Fibroblast of lung (primary cell): ENCODE results near the gene PPP1R11. TPM values are rescaled to one million over a fixed set of nuclear protein-coding genes. Genes with fewer than 3 reads are reported as not detected.

ENCODE experiments used
- DNase-seq, 2 donors: peaks; one replicate each; pipeline versions ENCODE4 v3.0.0 to v3.0.0-alpha.2; 2010; ENCODE audit warnings: low read depth in 2 of 2
- H2AFZ ChIP-seq: 2 replicates; pipeline ENCODE4 v1.5.1; 2012; ENCODE audit warnings: low read length, control low read depth, inconsistent platforms
- H3K27ac ChIP-seq: 2 replicates; pipeline ENCODE4 v1.5.1; 2011; ENCODE audit warnings: low read length, control low read depth; ENCODE audit not compliant: insufficient read depth
- H3K27me3 ChIP-seq: 2 replicates; pipeline ENCODE4 v1.5.1; 2011; ENCODE audit warnings: mild to moderate bottlenecking, low read length; ENCODE audit not compliant: control insufficient read depth, insufficient read depth
- H3K36me3 ChIP-seq: 2 replicates; pipeline ENCODE4 v1.5.1; 2011; ENCODE audit warnings: low read length; ENCODE audit not compliant: control insufficient read depth, insufficient read depth
- H3K4me1 ChIP-seq: 2 replicates; pipeline ENCODE4 v1.5.1; 2011; ENCODE audit warnings: low read length; ENCODE audit not compliant: control insufficient read depth, insufficient read depth; ENCODE audit errors: extremely low read depth
- H3K4me2 ChIP-seq: 2 replicates; pipeline ENCODE4 v1.5.1; 2011; ENCODE audit warnings: low read length, control low read depth; ENCODE audit not compliant: insufficient read depth; ENCODE audit errors: extremely low read depth
- H3K4me3 ChIP-seq, 4 experiments: fragments of 200-600 bp in 1 of 4; sonication (generic) in 1 of 4; replicated peaks in 1 of 4; 2 replicates each; pipeline ENCODE4 v1.5.1; 2011 to 2016; ENCODE audit warnings: low read length in 4 of 4, low read depth in 3 of 4, mild to moderate bottlenecking in 3 of 4, control low read depth in 2 of 4, inconsistent platforms in 1 of 4, mixed read lengths in 1 of 4; ENCODE audit not compliant: insufficient read depth in 1 of 4; ENCODE audit errors: control extremely low read depth in 1 of 4
- H3K79me2 ChIP-seq: 2 replicates; pipeline ENCODE4 v1.5.1; 2012; ENCODE audit warnings: mild to moderate bottlenecking, low read length, inconsistent platforms; ENCODE audit not compliant: control insufficient read depth, insufficient read depth
- H3K9ac ChIP-seq: 2 replicates; pipeline ENCODE4 v1.5.1; 2011; ENCODE audit warnings: mild to moderate bottlenecking, low read length, control low read depth; ENCODE audit not compliant: insufficient read depth
- H3K9me3 ChIP-seq: 2 replicates; pipeline ENCODE4 v1.5.1; 2012; ENCODE audit warnings: low read depth, low read length; ENCODE audit not compliant: control insufficient read depth, insufficient read depth
- H4K20me1 ChIP-seq: 2 replicates; pipeline ENCODE4 v1.5.1; 2011; ENCODE audit warnings: low read length; ENCODE audit not compliant: control insufficient read depth, insufficient read depth; ENCODE audit errors: extremely low read depth
- CTCF ChIP-seq, 2 donors: IDR thresholded peaks in 1 of 2; conservative IDR thresholded peaks in 1 of 2; 1 replicate in 1 of 2; 2 replicates in 1 of 2; pipeline ENCODE4 v1.5.1; 2011 to 2012; ENCODE audit warnings: low read length in 2 of 2, control low read depth in 1 of 2, inconsistent platforms in 1 of 2, low read depth in 1 of 2, mild to moderate bottlenecking in 1 of 2
- EZH2 ChIP-seq: IDR thresholded peaks from 2 replicates; pipeline ENCODE4 v1.5.1; 2012; ENCODE audit warnings: low read length, control low read depth, mild to moderate bottlenecking; ENCODE audit errors: missing control alignments
- polyA plus RNA-seq, 2 donors: library from polyadenylated mRNA; depleted of rRNA in 1 of 2; stranded (reverse) in 1 of 2; unstranded in 1 of 2; fragments of >200 nt; gene quantifications; 2 replicates each; pipeline ENCODE4 v1.2.1, GENCODE V29; 2011 to 2012; ENCODE audit warnings: missing spikeins in 1 of 2
- total RNA-seq: library from RNA; depleted of rRNA; stranded (reverse); fragments of >200 nt; gene quantifications from 2 replicates; pipeline ENCODE4 v1.2.1, GENCODE V29; 2014

Gene PPP1R11
- total and polyA plus RNA-seq, 2 donors (not counting 1 experiment from before 2014, with no cell fraction given), result 16.8 to 53.6 TPM

GRCh38 chr6:30091577-30092381 is 24.8 kb downstream of the PPP1R11 start:
- Histone ChIP-seq H3K36me3 (no peaks in the 10 kb centered on the region), H3K27ac (no peak overlapping the region), H3K4me2 (peak overlapping the region; percentile 13), H3K79me2 (no peaks in the 10 kb centered on the region), H3K9me3 (no peaks in the 10 kb centered on the region), H3K4me3 (no peak overlapping the region), H3K9ac (no peak overlapping the region), H4K20me1 (no peaks in the 10 kb centered on the region), H3K4me1 (peaks cover 5% of the 10 kb centered on the region), H3K27me3 (peaks cover 16% of the 10 kb centered on the region), H2AFZ (peak overlapping the region; percentile 26)
- TF ChIP-seq CTCF (conservative IDR thresholded peaks at IDR 0.05 in 1 of 2, IDR thresholded peaks at IDR 0.05 in 1 of 2; ENCODE audit: low read depth in 1 of 2, low read length in 2 of 2) (no peak), EZH2 (no peak)
- peak; percentile 29 to 70 for DNase-seq

GRCh38 chr6:30092852-30093543 is 26.0 kb downstream of the PPP1R11 start:
- Histone ChIP-seq H3K9me3 (no peaks in the 10 kb centered on the region), H3K27me3 (peaks cover 21% of the 10 kb centered on the region), H3K4me2 (no peak overlapping the region), H2AFZ (no peak overlapping the region), H3K4me3 (no peak overlapping the region), H4K20me1 (no peaks in the 10 kb centered on the region), H3K4me1 (peaks cover 5% of the 10 kb centered on the region), H3K79me2 (no peaks in the 10 kb centered on the region), H3K27ac (no peak overlapping the region), H3K36me3 (no peaks in the 10 kb centered on the region), H3K9ac (no peak overlapping the region)
- TF ChIP-seq CTCF (conservative IDR thresholded peaks at IDR 0.05 in 1 of 2, IDR thresholded peaks at IDR 0.05 in 1 of 2; ENCODE audit: low read depth in 1 of 2, low read length in 2 of 2) (no peak), EZH2 (no peak)
- DNase-seq, result no peak

- Histone ChIP-seq H3K4me3 (no peak overlapping the region), H2AFZ (no peak overlapping the region), H3K36me3 (no peaks in the 10 kb centered on the region), H3K79me2 (no peaks in the 10 kb centered on the region), H3K9me3 (no peaks in the 10 kb centered on the region), H3K9ac (no peak overlapping the region), H4K20me1 (no peaks in the 10 kb centered on the region), H3K27me3 (peaks cover 24% of the 10 kb centered on the region), H3K4me1 (peaks cover 5% of the 10 kb centered on the region), H3K4me2 (no peak overlapping the region), H3K27ac (no peak overlapping the region)
- no peak for DNase-seq
- TF ChIP-seq EZH2 (no peak), CTCF (conservative IDR thresholded peaks at IDR 0.05 in 1 of 2, IDR thresholded peaks at IDR 0.05 in 1 of 2; ENCODE audit: low read depth in 1 of 2, low read length in 2 of 2) (no peak)
Observed at GRCh38 chr6:30093951-30094661, 27.1 kb downstream of the PPP1R11 start.
